OCI-LY1 (cell line): ENCODE measurements around the gene PKM.

Source experiments
- EZH2 ChIP-seq: fragments of 200-600 bp; sonication (generic), shearing (Covaris generic); IDR thresholded peaks from 2 replicates; pipeline ENCODE4 v1.8.0; 2017; ENCODE audit warnings: borderline replicate concordance, mixed run types, mild to moderate bottlenecking, antibody characterized with exemption, low read length, moderate library complexity, mixed read lengths
- TF ChIP-seq, protein P1 (sequence below): fragments of 200-600 bp; sonication (generic), shearing (Covaris generic); IDR thresholded peaks from 2 replicates; pipeline ENCODE4 v1.5.1; 2017; ENCODE audit warnings: mild to moderate bottlenecking, antibody characterized with exemption, low read length, moderate library complexity, mixed read lengths

DNA sequence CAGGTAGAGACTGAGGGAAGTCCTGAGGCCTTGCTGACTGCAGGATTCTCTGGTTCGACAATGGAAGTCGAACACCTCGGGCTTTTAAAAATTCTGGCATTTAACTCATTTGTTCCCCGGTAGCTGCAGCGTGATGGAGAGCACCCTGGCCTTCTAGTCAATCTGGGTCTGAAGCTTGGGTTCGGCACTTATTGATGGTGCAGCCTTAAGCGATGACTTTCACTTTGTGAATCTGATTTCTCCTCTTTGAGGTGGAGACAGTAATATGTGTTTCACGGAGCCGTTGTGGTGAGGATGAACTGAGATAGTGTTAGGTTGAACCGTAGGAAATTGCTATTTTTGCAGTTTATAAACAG lies 42.0 kb upstream of the PKM start:
- TF ChIP-seq, protein P1, sequence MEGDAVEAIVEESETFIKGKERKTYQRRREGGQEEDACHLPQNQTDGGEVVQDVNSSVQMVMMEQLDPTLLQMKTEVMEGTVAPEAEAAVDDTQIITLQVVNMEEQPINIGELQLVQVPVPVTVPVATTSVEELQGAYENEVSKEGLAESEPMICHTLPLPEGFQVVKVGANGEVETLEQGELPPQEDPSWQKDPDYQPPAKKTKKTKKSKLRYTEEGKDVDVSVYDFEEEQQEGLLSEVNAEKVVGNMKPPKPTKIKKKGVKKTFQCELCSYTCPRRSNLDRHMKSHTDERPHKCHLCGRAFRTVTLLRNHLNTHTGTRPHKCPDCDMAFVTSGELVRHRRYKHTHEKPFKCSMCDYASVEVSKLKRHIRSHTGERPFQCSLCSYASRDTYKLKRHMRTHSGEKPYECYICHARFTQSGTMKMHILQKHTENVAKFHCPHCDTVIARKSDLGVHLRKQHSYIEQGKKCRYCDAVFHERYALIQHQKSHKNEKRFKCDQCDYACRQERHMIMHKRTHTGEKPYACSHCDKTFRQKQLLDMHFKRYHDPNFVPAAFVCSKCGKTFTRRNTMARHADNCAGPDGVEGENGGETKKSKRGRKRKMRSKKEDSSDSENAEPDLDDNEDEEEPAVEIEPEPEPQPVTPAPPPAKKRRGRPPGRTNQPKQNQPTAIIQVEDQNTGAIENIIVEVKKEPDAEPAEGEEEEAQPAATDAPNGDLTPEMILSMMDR = no peak
- no peak for TF ChIP-seq EZH2
